ENCODE results near the gene ATP2C2.

Gene ATP2C2

GRCh38 chr16:84481051-84481735 lies 112.9 kb downstream of the ATP2C2 start:
- DNase-seq, result no peak

GRCh38 chr16:84482001-84482891 lies 113.9 kb downstream of the ATP2C2 start:
- no peak for DNase-seq

- no peak for DNase-seq
Observed at GRCh38 chr16:84482951-84483881, 114.9 kb downstream of the ATP2C2 start.

GRCh38 chr16:84483882-84484565 lies 115.7 kb downstream of the ATP2C2 start:
- DNase-seq, result no peak

- DNase-seq, result peak; percentile 38
Observed at GRCh38 chr16:84484579-84485254, 116.4 kb downstream of the ATP2C2 start.

GRCh38 chr16:84485255-84486010 lies 117.1 kb downstream of the ATP2C2 start:
- no peak for DNase-seq

- DNase-seq, result no peak
Observed at GRCh38 chr16:84486126-84486525, 117.8 kb downstream of the ATP2C2 start.

GRCh38 chr16:84486551-84487235 lies 118.4 kb downstream of the ATP2C2 start:
- DNase-seq, result no peak

- DNase-seq, result no peak
Observed at GRCh38 chr16:84487358-84487757, 119.0 kb downstream of the ATP2C2 start.

GRCh38 chr16:84489131-84489530 lies 120.8 kb downstream of the ATP2C2 start:
- DNase-seq, result no peak

GRCh38 chr16:84495506-84495905 lies 127.2 kb downstream of the ATP2C2 start:
- DNase-seq, result no peak

- no peak for DNase-seq
Observed at GRCh38 chr16:84496991-84497390, 128.7 kb downstream of the ATP2C2 start.

GRCh38 chr16:84497418-84498222 lies 129.3 kb downstream of the ATP2C2 start:
- no peak for DNase-seq

- DNase-seq, result no peak
Observed at GRCh38 chr16:84498223-84498610, 129.9 kb downstream of the ATP2C2 start.

- no peak for DNase-seq
Observed at GRCh38 chr16:84498859-84499620, 130.7 kb downstream of the ATP2C2 start.

- DNase-seq, result no peak
Observed at GRCh38 chr16:84499638-84500037, 131.3 kb downstream of the ATP2C2 start.

- DNase-seq, result no peak
Observed at GRCh38 chr16:84500531-84500930, 132.2 kb downstream of the ATP2C2 start.

GRCh38 chr16:84501077-84501735 lies 132.9 kb downstream of the ATP2C2 start:
- peak; percentile 50 for DNase-seq

All from fibroblast of skin of right quadriceps (primary cell).